ENCODE results near the gene GDE1. TPM values are rescaled to one million over a fixed set of nuclear protein-coding genes. Genes with fewer than 3 reads are reported as not detected.

The GDE1 gene
- total RNA-seq, 1 experiment from 2014 or later: 35.3 TPM

DNA sequence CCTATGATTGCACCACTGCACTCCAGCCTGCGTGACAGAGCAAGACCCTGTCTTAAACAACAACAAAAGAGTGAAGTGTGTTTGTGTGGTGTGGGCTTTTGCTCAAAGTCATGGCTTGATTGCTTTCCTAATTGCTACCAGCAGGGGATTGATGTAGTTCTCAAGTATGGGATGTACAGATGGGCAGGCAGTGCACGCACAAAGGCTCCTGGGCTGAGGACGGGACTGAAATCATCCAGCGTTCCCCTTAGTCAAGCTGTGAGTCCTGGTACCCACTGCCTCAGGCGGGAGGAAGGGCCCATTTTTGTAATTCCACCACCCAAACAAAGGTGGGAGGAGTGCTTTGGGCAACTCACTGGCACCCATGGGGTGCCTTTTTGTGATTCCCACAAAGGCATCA lies 47.3 kb downstream of the GDE1 start:
- no peaks in the 10 kb centered on the region for H3K9me3 ChIP-seq
- DNase-seq: no peak
- no peaks in the 10 kb centered on the region; the same call in 1 of the 2 replicates for H3K27me3 ChIP-seq
- no peaks in the 10 kb centered on the region for H3K36me3 ChIP-seq
- no peak overlapping the region for H3K4me3 ChIP-seq

- H3K9me3 ChIP-seq: no peaks in the 10 kb centered on the region
- no peak overlapping the region for H3K4me3 ChIP-seq
- DNase-seq: no peak
- H3K27me3 ChIP-seq: no peaks in the 10 kb centered on the region; the same call in 1 of the 2 replicates
- H3K36me3 ChIP-seq: no peaks in the 10 kb centered on the region
Observed at GRCh38 chr16:19472482-19472881, 49.4 kb downstream of the GDE1 start.

- no peak for DNase-seq
- Histone ChIP-seq H3K9me3 (no peaks in the 10 kb centered on the region), H3K36me3 (no peaks in the 10 kb centered on the region), H3K4me3 (no peak overlapping the region), H3K27me3 (no peaks in the 10 kb centered on the region)
Observed at GRCh38 chr16:19468300-19468699, 53.6 kb downstream of the GDE1 start.

GRCh38 chr16:19463468-19464315 lies 58.2 kb downstream of the GDE1 start:
- Histone ChIP-seq H3K4me3 (no peak overlapping the region), H3K9me3 (no peaks in the 10 kb centered on the region), H3K36me3 (no peaks in the 10 kb centered on the region), H3K27me3 (no peaks in the 10 kb centered on the region)
- peak; percentile 40 for DNase-seq

DNA sequence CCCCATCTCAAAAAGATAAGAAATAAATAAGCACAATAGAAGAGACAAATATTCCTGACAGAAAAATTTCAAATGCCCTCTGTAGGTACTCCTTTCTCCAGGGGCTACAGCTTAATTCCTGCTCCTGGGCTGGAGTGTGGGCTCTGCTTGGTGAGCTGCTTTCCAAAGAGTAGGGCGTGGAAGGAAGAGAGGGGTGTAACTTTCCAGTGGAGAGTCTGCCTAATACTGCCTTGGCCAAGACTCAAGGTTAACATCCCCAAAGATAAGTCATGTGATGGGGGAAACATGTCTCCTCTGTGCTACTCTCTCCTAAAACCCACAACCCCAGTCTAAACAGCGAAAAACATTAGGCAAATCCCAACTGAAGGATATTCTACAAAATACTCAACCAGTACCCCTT lies 61.5 kb downstream of the GDE1 start:
- Histone ChIP-seq H3K27me3 (no peaks in the 10 kb centered on the region), H3K4me3 (no peak overlapping the region), H3K36me3 (no peaks in the 10 kb centered on the region), H3K9me3 (no peaks in the 10 kb centered on the region)
- DNase-seq: no peak

- Histone ChIP-seq H3K4me3 (no peak overlapping the region), H3K9me3 (no peaks in the 10 kb centered on the region), H3K27me3 (no peaks in the 10 kb centered on the region), H3K36me3 (no peaks in the 10 kb centered on the region)
- no peak for DNase-seq
Observed at GRCh38 chr16:19458722-19459379, 63.0 kb downstream of the GDE1 start.

Other genes starting within 250 kb of the GDE1 start
- gene CLEC19A, start 236.4 kb downstream of the GDE1 start, total RNA-seq (2014; rRNA removed; shearing (Covaris generic); ENCODE audit: low replicate concordance): not detected in 2 replicates
- not detected in 2 replicates for gene TMC5, start 104.2 kb downstream of the GDE1 start, total RNA-seq (2014; rRNA removed; shearing (Covaris generic); ENCODE audit: low replicate concordance)
- gene CCP110, start 1.8 kb upstream of the GDE1 start, total RNA-seq (2014; rRNA removed; shearing (Covaris generic); ENCODE audit: low replicate concordance): 10.7 TPM in 2 replicates
- gene VPS35L, start 33.6 kb upstream of the GDE1 start, total RNA-seq (2014; rRNA removed; shearing (Covaris generic); ENCODE audit: low replicate concordance): 6.7 and 7.6 TPM in 2 replicates
- 15.1 and 15.2 TPM in 2 replicates for gene KNOP1, start 196.1 kb upstream of the GDE1 start, total RNA-seq (2014; rRNA removed; shearing (Covaris generic); ENCODE audit: low replicate concordance)
- 7.1 and 11.6 TPM in 2 replicates for gene IQCK, start 196.2 kb upstream of the GDE1 start, total RNA-seq (2014; rRNA removed; shearing (Covaris generic); ENCODE audit: low replicate concordance)